ENCODE data around the gene BPIFB4.

- TF ChIP-seq CTCF (IDR thresholded peaks at IDR 0.05; ENCODE audit: insufficient read depth, low read depth, low read length) (no peak), EZH2 (IDR thresholded peaks at IDR 0.05; ENCODE audit: insufficient read depth, low read length) (no peak)
Measured at GRCh38 chr20:33061658-33062028, 17.8 kb upstream of the BPIFB4 start.
